ENCODE results near the gene ADCY9. TPM values are rescaled to one million over a fixed set of nuclear protein-coding genes. Genes with fewer than 3 reads are reported as not detected.
A peak's percentile ranks its signal among the peaks of the same experiment; 100 is the strongest.

The ADCY9 gene
- total and polyA plus RNA-seq, 2 experiments from 2014 or later, result 2.2 to 18.3 TPM

DNA sequence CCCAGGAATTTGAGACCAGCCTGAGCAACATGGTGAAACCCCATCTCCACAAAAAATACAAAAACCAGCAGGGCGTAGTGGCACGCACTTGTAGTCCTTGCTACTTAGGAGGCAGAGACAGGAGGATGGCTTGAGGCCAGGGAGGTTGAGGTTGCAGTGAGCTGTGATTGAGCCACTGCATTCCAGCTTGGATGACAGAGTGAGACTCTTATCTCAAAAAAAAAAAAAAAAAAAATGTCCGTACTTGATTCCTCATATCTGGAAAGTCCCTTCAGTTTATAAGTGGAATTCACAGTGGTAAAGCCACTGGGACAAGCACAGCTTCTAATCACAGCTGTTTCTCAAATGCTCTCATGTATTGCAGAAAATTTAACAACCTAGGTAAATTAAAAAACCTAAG, 157.1 kb downstream of the ADCY9 start (continued):
- TF ChIP-seq, protein P1, sequence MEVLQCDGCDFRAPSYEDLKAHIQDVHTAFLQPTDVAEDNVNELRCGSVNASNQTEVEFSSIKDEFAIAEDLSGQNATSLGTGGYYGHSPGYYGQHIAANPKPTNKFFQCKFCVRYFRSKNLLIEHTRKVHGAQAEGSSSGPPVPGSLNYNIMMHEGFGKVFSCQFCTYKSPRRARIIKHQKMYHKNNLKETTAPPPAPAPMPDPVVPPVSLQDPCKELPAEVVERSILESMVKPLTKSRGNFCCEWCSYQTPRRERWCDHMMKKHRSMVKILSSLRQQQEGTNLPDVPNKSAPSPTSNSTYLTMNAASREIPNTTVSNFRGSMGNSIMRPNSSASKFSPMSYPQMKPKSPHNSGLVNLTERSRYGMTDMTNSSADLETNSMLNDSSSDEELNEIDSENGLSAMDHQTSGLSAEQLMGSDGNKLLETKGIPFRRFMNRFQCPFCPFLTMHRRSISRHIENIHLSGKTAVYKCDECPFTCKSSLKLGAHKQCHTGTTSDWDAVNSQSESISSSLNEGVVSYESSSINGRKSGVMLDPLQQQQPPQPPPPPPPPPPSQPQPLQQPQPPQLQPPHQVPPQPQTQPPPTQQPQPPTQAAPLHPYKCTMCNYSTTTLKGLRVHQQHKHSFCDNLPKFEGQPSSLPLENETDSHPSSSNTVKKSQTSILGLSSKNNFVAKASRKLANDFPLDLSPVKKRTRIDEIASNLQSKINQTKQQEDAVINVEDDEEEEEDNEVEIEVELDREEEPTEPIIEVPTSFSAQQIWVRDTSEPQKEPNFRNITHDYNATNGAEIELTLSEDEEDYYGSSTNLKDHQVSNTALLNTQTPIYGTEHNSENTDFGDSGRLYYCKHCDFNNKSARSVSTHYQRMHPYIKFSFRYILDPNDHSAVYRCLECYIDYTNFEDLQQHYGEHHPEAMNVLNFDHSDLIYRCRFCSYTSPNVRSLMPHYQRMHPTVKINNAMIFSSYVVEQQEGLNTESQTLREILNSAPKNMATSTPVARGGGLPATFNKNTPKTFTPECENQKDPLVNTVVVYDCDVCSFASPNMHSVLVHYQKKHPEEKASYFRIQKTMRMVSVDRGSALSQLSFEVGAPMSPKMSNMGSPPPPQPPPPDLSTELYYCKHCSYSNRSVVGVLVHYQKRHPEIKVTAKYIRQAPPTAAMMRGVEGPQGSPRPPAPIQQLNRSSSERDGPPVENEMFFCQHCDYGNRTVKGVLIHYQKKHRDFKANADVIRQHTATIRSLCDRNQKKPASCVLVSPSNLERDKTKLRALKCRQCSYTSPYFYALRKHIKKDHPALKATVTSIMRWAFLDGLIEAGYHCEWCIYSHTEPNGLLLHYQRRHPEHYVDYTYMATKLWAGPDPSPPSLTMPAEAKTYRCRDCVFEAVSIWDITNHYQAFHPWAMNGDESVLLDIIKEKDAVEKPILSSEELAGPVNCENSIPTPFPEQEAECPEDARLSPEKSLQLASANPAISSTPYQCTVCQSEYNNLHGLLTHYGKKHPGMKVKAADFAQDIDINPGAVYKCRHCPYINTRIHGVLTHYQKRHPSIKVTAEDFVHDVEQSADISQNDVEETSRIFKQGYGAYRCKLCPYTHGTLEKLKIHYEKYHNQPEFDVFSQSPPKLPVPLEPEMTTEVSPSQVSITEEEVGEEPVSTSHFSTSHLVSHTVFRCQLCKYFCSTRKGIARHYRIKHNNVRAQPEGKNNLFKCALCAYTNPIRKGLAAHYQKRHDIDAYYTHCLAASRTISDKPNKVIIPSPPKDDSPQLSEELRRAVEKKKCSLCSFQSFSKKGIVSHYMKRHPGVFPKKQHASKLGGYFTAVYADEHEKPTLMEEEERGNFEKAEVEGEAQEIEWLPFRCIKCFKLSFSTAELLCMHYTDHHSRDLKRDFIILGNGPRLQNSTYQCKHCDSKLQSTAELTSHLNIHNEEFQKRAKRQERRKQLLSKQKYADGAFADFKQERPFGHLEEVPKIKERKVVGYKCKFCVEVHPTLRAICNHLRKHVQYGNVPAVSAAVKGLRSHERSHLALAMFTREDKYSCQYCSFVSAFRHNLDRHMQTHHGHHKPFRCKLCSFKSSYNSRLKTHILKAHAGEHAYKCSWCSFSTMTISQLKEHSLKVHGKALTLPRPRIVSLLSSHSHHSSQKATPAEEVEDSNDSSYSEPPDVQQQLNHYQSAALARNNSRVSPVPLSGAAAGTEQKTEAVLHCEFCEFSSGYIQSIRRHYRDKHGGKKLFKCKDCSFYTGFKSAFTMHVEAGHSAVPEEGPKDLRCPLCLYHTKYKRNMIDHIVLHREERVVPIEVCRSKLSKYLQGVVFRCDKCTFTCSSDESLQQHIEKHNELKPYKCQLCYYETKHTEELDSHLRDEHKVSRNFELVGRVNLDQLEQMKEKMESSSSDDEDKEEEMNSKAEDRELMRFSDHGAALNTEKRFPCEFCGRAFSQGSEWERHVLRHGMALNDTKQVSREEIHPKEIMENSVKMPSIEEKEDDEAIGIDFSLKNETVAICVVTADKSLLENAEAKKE (CRISPR knock-in tag; IDR thresholded peaks at IDR 0.05), result no peak
- TF ChIP-seq EZH2 (IDR thresholded peaks at IDR 0.05; ENCODE audit: low read depth, unreplicated experiment), result no peak
- no peak for TF ChIP-seq CREB1 (CRISPR knock-in tag; IDR thresholded peaks at IDR 0.05; ENCODE audit: low read depth)

DNA sequence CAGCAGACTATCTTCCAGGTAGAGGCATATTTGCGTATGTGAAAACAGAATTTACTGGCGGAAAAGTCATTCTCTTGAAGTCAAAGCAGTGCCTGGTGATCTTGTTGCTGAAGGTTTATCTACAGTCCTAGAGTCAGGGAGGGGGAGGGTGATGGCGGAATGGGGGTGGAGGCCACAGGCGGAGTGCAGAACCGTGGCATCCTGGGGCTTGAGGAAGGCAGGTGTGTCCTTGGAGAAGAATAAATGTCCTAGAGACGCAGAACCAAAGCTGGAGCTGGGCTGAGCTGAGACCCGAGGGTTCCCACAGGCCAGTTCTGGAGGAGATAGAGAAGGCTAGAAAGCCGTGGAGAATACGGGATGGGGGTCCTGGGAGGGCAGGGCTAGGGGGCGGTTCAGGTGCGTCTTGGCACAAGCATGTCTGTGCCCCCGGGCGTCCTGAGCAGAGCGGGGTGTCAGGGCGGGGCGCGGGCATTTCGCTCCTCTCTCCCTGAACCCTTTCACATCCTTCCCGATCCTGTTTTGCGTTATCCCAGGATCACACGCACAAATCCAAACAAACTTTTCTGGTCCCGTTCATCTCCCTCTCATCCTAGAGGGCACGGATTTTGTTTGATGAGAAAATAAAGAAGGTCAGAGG, 158.8 kb downstream of the ADCY9 start:
- H3K27ac Mint-ChIP-seq, result no peak overlapping the region; the same call in 1 of the 2 replicates
- TF ChIP-seq NANOG (IDR thresholded peaks at IDR 0.05; ENCODE audit: borderline replicate concordance) (no peak), JUNB (IDR thresholded peaks at IDR 0.05; ENCODE audit: unreplicated experiment) (no peak), ZNF331 (CRISPR knock-in tag; IDR thresholded peaks at IDR 0.05; ENCODE audit: low read depth) (no peak), EZH2 (IDR thresholded peaks at IDR 0.05; ENCODE audit: low read depth, unreplicated experiment) (no peak)
- TF ChIP-seq, protein P2, sequence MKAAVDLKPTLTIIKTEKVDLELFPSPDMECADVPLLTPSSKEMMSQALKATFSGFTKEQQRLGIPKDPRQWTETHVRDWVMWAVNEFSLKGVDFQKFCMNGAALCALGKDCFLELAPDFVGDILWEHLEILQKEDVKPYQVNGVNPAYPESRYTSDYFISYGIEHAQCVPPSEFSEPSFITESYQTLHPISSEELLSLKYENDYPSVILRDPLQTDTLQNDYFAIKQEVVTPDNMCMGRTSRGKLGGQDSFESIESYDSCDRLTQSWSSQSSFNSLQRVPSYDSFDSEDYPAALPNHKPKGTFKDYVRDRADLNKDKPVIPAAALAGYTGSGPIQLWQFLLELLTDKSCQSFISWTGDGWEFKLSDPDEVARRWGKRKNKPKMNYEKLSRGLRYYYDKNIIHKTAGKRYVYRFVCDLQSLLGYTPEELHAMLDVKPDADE (IDR thresholded peaks at IDR 0.05), result no peak
- TF ChIP-seq, protein P3, sequence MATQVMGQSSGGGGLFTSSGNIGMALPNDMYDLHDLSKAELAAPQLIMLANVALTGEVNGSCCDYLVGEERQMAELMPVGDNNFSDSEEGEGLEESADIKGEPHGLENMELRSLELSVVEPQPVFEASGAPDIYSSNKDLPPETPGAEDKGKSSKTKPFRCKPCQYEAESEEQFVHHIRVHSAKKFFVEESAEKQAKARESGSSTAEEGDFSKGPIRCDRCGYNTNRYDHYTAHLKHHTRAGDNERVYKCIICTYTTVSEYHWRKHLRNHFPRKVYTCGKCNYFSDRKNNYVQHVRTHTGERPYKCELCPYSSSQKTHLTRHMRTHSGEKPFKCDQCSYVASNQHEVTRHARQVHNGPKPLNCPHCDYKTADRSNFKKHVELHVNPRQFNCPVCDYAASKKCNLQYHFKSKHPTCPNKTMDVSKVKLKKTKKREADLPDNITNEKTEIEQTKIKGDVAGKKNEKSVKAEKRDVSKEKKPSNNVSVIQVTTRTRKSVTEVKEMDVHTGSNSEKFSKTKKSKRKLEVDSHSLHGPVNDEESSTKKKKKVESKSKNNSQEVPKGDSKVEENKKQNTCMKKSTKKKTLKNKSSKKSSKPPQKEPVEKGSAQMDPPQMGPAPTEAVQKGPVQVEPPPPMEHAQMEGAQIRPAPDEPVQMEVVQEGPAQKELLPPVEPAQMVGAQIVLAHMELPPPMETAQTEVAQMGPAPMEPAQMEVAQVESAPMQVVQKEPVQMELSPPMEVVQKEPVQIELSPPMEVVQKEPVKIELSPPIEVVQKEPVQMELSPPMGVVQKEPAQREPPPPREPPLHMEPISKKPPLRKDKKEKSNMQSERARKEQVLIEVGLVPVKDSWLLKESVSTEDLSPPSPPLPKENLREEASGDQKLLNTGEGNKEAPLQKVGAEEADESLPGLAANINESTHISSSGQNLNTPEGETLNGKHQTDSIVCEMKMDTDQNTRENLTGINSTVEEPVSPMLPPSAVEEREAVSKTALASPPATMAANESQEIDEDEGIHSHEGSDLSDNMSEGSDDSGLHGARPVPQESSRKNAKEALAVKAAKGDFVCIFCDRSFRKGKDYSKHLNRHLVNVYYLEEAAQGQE (IDR thresholded peaks at IDR 0.05; ENCODE audit: unreplicated experiment), result no peak
- TF ChIP-seq, protein P4, sequence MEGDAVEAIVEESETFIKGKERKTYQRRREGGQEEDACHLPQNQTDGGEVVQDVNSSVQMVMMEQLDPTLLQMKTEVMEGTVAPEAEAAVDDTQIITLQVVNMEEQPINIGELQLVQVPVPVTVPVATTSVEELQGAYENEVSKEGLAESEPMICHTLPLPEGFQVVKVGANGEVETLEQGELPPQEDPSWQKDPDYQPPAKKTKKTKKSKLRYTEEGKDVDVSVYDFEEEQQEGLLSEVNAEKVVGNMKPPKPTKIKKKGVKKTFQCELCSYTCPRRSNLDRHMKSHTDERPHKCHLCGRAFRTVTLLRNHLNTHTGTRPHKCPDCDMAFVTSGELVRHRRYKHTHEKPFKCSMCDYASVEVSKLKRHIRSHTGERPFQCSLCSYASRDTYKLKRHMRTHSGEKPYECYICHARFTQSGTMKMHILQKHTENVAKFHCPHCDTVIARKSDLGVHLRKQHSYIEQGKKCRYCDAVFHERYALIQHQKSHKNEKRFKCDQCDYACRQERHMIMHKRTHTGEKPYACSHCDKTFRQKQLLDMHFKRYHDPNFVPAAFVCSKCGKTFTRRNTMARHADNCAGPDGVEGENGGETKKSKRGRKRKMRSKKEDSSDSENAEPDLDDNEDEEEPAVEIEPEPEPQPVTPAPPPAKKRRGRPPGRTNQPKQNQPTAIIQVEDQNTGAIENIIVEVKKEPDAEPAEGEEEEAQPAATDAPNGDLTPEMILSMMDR (conservative IDR thresholded peaks at IDR 0.05; ENCODE audit: low read depth in 2 of 2), result no peak

More for the DNA sequence above, 158.8 kb downstream of the ADCY9 start:
- Histone ChIP-seq H3K79me2 (replicated peaks; ENCODE audit: insufficient read depth) (no peaks in the 10 kb centered on the region), H3K4me1 (ENCODE audit: insufficient read depth) (peaks cover 5% of the 10 kb centered on the region), H2AFZ (no peak overlapping the region), H3K4me3 (no peak overlapping the region), H3K27ac (ENCODE audit: low read depth) (no peak overlapping the region), H3F3A (replicated peaks; ENCODE audit: low read depth) (0 out of 2 replicates have a peak, but pooled peaks cover 7% of the 10 kb centered on the region), H4K20me1 (replicated peaks; ENCODE audit: insufficient read depth) (no peaks in the 10 kb centered on the region), H3K27me3 (ENCODE audit: insufficient read depth) (no peaks in the 10 kb centered on the region), H3K9me2 (ENCODE audit: insufficient read depth) (no peaks in the 10 kb centered on the region), H3K36me3 (ENCODE audit: insufficient read depth) (no peaks in the 10 kb centered on the region), H3K4me2 (no peak overlapping the region)
- Mint-ChIP-seq H3K36me3 (ENCODE audit: low read depth) (no peaks in the 10 kb centered on the region), H3K4me3 (no peak overlapping the region), H3K4me1 (peaks cover 16% of the 10 kb centered on the region), H3K27me3 (ENCODE audit: insufficient read depth, low read depth, poor library complexity) (peaks cover 4% of the 10 kb centered on the region), H3K9me3 (no peaks in the 10 kb centered on the region)
- ATAC-seq (peak; percentile 15; the same call in 1 of the 3 replicates), DNase-seq (ENCODE audit: low spot score) (peak; percentile 17)

All from GM23338 (cell line).